KMS-11 (cell line): ENCODE measurements around the gene SLC35D2.

Experiments
- H2AFZ ChIP-seq: fragments of 200-600 bp; sonication (generic); 2 replicates; pipeline ENCODE4 v1.6.1; 2016; ENCODE audit warnings: antibody characterized with exemption, mixed run types, low read depth
- H3K27ac ChIP-seq: fragments of 200-600 bp; sonication (generic); 2 replicates; pipeline ENCODE4 v1.6.1; 2016; ENCODE audit warnings: mild to moderate bottlenecking, mixed run types
- H3K27me3 ChIP-seq: fragments of 200-600 bp; sonication (generic); 2 replicates; pipeline ENCODE4 v1.6.1; 2017; ENCODE audit warnings: mild to moderate bottlenecking, low read depth, mixed run types, moderate library complexity; ENCODE audit not compliant: insufficient read depth
- H3K36me3 ChIP-seq: fragments of 200-600 bp; sonication (generic); 2 replicates; pipeline ENCODE4 v1.6.1; 2017; ENCODE audit warnings: mild to moderate bottlenecking, mixed run types; ENCODE audit not compliant: insufficient read depth
- H3K4me1 ChIP-seq: fragments of 200-600 bp; sonication (generic); 2 replicates; pipeline ENCODE4 v1.6.1; 2016; ENCODE audit warnings: mild to moderate bottlenecking, low read depth, mixed run types; ENCODE audit not compliant: poor library complexity, severe bottlenecking
- H3K4me2 ChIP-seq: fragments of 200-600 bp; sonication (generic); 2 replicates; pipeline ENCODE4 v1.7.0; 2016; ENCODE audit warnings: mild to moderate bottlenecking, mixed run types
- H3K4me3 ChIP-seq: fragments of 200-600 bp; sonication (generic); IDR thresholded peaks from 2 replicates; pipeline ENCODE4 v1.6.1; 2017; ENCODE audit warnings: low read depth, low read length, mixed read lengths; ENCODE audit not compliant: insufficient read depth
- H3K79me2 ChIP-seq: fragments of 200-600 bp; sonication (generic); 2 replicates; pipeline ENCODE4 v1.6.1; 2016; ENCODE audit warnings: low read depth, mixed run types; ENCODE audit not compliant: insufficient read depth
- H3K9ac ChIP-seq: fragments of 200-600 bp; sonication (generic); 2 replicates; pipeline ENCODE4 v1.6.1; 2016; ENCODE audit warnings: mild to moderate bottlenecking, mixed run types
- H4K20me1 ChIP-seq: fragments of 200-600 bp; sonication (generic); 2 replicates; pipeline ENCODE4 v1.6.1; 2016; ENCODE audit warnings: mild to moderate bottlenecking, mixed run types; ENCODE audit not compliant: insufficient read depth
- CTCF ChIP-seq: fragments of 200-600 bp; sonication (generic); conservative IDR thresholded peaks from 2 replicates; pipeline ENCODE4 v1.6.1; 2017; ENCODE audit warnings: low read depth, mild to moderate bottlenecking, antibody characterized with exemption, low read length, moderate library complexity, mixed read lengths

The SLC35D2 gene

GRCh38 chr9:96395964-96396363, 12.5 kb upstream of the SLC35D2 start:
- Histone ChIP-seq H2AFZ (no peak overlapping the region), H3K79me2 (peaks cover 51% of the 10 kb centered on the region), H3K27me3 (no peaks in the 10 kb centered on the region), H3K27ac (no peak overlapping the region), H3K9ac (no peak overlapping the region), H4K20me1 (peaks cover 28% of the 10 kb centered on the region), H3K36me3 (no peaks in the 10 kb centered on the region; the same call in 1 of the 2 replicates), H3K4me3 (no peak overlapping the region), H3K4me1 (peaks cover 22% of the 10 kb centered on the region), H3K4me2 (no peak overlapping the region)
- no peak for TF ChIP-seq CTCF

- TF ChIP-seq CTCF, result no peak
- Histone ChIP-seq H4K20me1 (peaks cover 26% of the 10 kb centered on the region; the same call in 1 of the 2 replicates), H3K36me3 (no peaks in the 10 kb centered on the region; the same call in 1 of the 2 replicates), H3K4me1 (peaks cover 13% of the 10 kb centered on the region), H2AFZ (no peak overlapping the region), H3K9ac (no peak overlapping the region), H3K79me2 (peaks cover 41% of the 10 kb centered on the region), H3K4me3 (no peak overlapping the region), H3K27ac (no peak overlapping the region), H3K27me3 (no peaks in the 10 kb centered on the region), H3K4me2 (no peak overlapping the region)
These were observed 11.5 kb upstream of the SLC35D2 start for GRCh38 chr9:96394832-96395496.

GRCh38 chr9:96392263-96392662, 8.8 kb upstream of the SLC35D2 start:
- 0 out of 2 replicates have a peak, but pooled peaks cover 7% of the 10 kb centered on the region for H4K20me1 ChIP-seq
- peaks cover 18% of the 10 kb centered on the region for H3K79me2 ChIP-seq
- H2AFZ ChIP-seq, result no peak overlapping the region
- H3K4me1 ChIP-seq, result no peaks in the 10 kb centered on the region
- no peaks in the 10 kb centered on the region for H3K27me3 ChIP-seq
- H3K27ac ChIP-seq, result no peak overlapping the region
- no peak overlapping the region for H3K9ac ChIP-seq
- H3K36me3 ChIP-seq, result peaks cover 10% of the 10 kb centered on the region; the same call in 1 of the 2 replicates
- no peak for TF ChIP-seq CTCF
- H3K4me2 ChIP-seq, result no peak overlapping the region
- no peak overlapping the region for H3K4me3 ChIP-seq

GRCh38 chr9:96391021-96391765, 7.7 kb upstream of the SLC35D2 start:
- no peaks in the 10 kb centered on the region for H3K4me1 ChIP-seq
- H2AFZ ChIP-seq, result no peak overlapping the region
- H3K36me3 ChIP-seq, result peaks cover 18% of the 10 kb centered on the region; the same call in 1 of the 2 replicates
- H4K20me1 ChIP-seq, result 0 out of 2 replicates have a peak, but pooled peaks cover 4% of the 10 kb centered on the region
- peaks cover 13% of the 10 kb centered on the region for H3K79me2 ChIP-seq
- no peak overlapping the region for H3K27ac ChIP-seq
- no peak overlapping the region for H3K9ac ChIP-seq
- no peak for TF ChIP-seq CTCF
- no peak overlapping the region for H3K4me3 ChIP-seq
- no peak overlapping the region for H3K4me2 ChIP-seq
- H3K27me3 ChIP-seq, result no peaks in the 10 kb centered on the region
